BJ (cell line): ENCODE data around the gene STRN4. TPM values are rescaled to one million over a fixed set of nuclear protein-coding genes. Genes with fewer than 3 reads are reported as not detected.

Source experiments
- CTCF ChIA-PET: fragments of 350-600 bp; formaldehyde crosslinking; extraction: SDS; loops from one replicate; lab custom pipeline; 2021; ENCODE audit warnings: antibody characterized with exemption, inconsistent platforms; lab: Yijun Ruan, JAX
- POLR2A ChIA-PET: fragments of 300-600 bp; sonication (Branson Sonifier 250); formaldehyde crosslinking; extraction: SDS; loops from one replicate; lab custom pipeline; 2021; ENCODE audit warnings: antibody characterized with exemption; lab: Charles Lee
- DNase-seq: peaks from one replicate; pipeline ENCODE4 v3.0.0-alpha.2; 2011; ENCODE audit warnings: low read depth
- H3K27me3 ChIP-seq: 2 replicates; pipeline ENCODE4 v1.6.0; 2011; ENCODE audit warnings: low read length; ENCODE audit not compliant: control insufficient read depth, insufficient read depth
- H3K36me3 ChIP-seq: 2 replicates; pipeline ENCODE4 v1.5.1; 2011; ENCODE audit warnings: low read length; ENCODE audit not compliant: control insufficient read depth, insufficient read depth
- H3K4me3 ChIP-seq: 2 replicates; pipeline ENCODE4 v1.5.1; 2011; ENCODE audit warnings: low read depth, mild to moderate bottlenecking, control low read depth, low read length
- CTCF ChIP-seq: IDR thresholded peaks from 2 replicates; pipeline ENCODE4 v1.5.1; 2011; ENCODE audit warnings: low read depth, mild to moderate bottlenecking, control low read depth, inconsistent platforms, low read length, moderate library complexity; ENCODE audit not compliant: insufficient read depth
- polyA plus RNA-seq: library from polyadenylated mRNA; depleted of rRNA; stranded (reverse); fragments of >200 nt; gene quantifications from 2 replicates; pipeline ENCODE4 v1.2.3, GENCODE V29; 2011

STRN4 gene
- polyA plus RNA-seq, 1 experiment = 78.6 TPM

GRCh38 chr19:46726551-46726950 is 19.7 kb downstream of the STRN4 start:
- H3K36me3 ChIP-seq = peaks cover 72% of the 10 kb centered on the region
- no peak overlapping the region for H3K4me3 ChIP-seq
- no peak for DNase-seq
- ChIA-PET CTCF (interaction anchor here (1.2 to 6.3 kb wide), 2 partner anchors 15 to 23 kb away, joined by 3 to 77 read pairs; partner anchors contain the start of gene FKRP), POLR2A (no interaction called here)
- no peaks in the 10 kb centered on the region for H3K27me3 ChIP-seq
- no peak for TF ChIP-seq CTCF

- Histone ChIP-seq H3K4me3 (no peak overlapping the region), H3K36me3 (peaks cover 75% of the 10 kb centered on the region), H3K27me3 (no peaks in the 10 kb centered on the region)
- CTCF ChIA-PET = interaction anchor here (1.2 to 6.3 kb wide), 3 partner anchors 15 to 22 kb away, joined by 3 to 77 read pairs (median 5); partner anchors contain the start of gene FKRP
- TF ChIP-seq CTCF = no peak
- no peak for DNase-seq
- POLR2A ChIA-PET = no interaction called here
Measured at GRCh38 chr19:46725859-46726393, 20.3 kb downstream of the STRN4 start.

- Histone ChIP-seq H3K4me3 (no peak overlapping the region), H3K27me3 (no peaks in the 10 kb centered on the region), H3K36me3 (peaks cover 75% of the 10 kb centered on the region)
- no peak for DNase-seq
- POLR2A ChIA-PET = no interaction called here
- no peak for TF ChIP-seq CTCF
- CTCF ChIA-PET = interaction anchor here (1.8 kb wide), 1 partner anchor 21 kb away, joined by 5 read pairs; no protein-coding TSS in a partner anchor
Measured at GRCh38 chr19:46725036-46725820, 21.0 kb downstream of the STRN4 start.

- DNase-seq = no peak
- POLR2A ChIA-PET = no interaction called here
- Histone ChIP-seq H3K4me3 (no peak overlapping the region), H3K36me3 (peaks cover 69% of the 10 kb centered on the region), H3K27me3 (no peaks in the 10 kb centered on the region)
- TF ChIP-seq CTCF = no peak
- CTCF ChIA-PET = interaction anchor here (1.8 kb wide), 1 partner anchor 20 kb away, joined by 5 read pairs; no protein-coding TSS in a partner anchor
Measured at GRCh38 chr19:46724468-46724867, 21.8 kb downstream of the STRN4 start.

- no peak for TF ChIP-seq CTCF
- Histone ChIP-seq H3K4me3 (no peak overlapping the region), H3K27me3 (no peaks in the 10 kb centered on the region), H3K36me3 (peaks cover 62% of the 10 kb centered on the region)
- ChIA-PET POLR2A (no interaction called here), CTCF (no interaction called here)
- no peak for DNase-seq
Measured at GRCh38 chr19:46723471-46723870, 22.8 kb downstream of the STRN4 start.
